HG02642 (cell line): ENCODE measurements around the gene LRRC8B.
"Not testable (repeated sequence)": the region's sequence is repeated elsewhere in the genome, so short reads cannot be mapped to it uniquely, and the experiment has no call there.

ENCODE experiments used
- ATAC-seq: cut with Tn5 transposase; IDR thresholded peaks from one replicate; pipeline ENCODE4 v1.9.1; 2021; ENCODE audit warnings: mild to moderate bottlenecking; ENCODE audit not compliant: unreplicated experiment, poor library complexity

The LRRC8B gene

GRCh38 chr1:89524369-89525168 is at the start of gene LRRC8B:
Gene LRRC8B (plus strand): TSS chr1:89524829. CDS start chr1:89582651, 57,822 bp downstream.
- ATAC-seq, result peak; percentile 92

- no peak for ATAC-seq
Observed at GRCh38 chr1:89475269-89475668, 49.4 kb upstream of the LRRC8B start.

GRCh38 chr1:89476072-89476471 is 48.6 kb upstream of the LRRC8B start:
- no peak for ATAC-seq

GRCh38 chr1:89483010-89483756 is 41.4 kb upstream of the LRRC8B start:
- ATAC-seq, result no peak

GRCh38 chr1:89483757-89484077 is 40.9 kb upstream of the LRRC8B start:
- ATAC-seq, result no peak

- no peak for ATAC-seq
Observed at GRCh38 chr1:89484092-89485038, 40.3 kb upstream of the LRRC8B start.

GRCh38 chr1:89487972-89488371 is 36.7 kb upstream of the LRRC8B start:
- ATAC-seq, result no peak

GRCh38 chr1:89489047-89489729 is 35.4 kb upstream of the LRRC8B start:
- no peak for ATAC-seq

- no peak for ATAC-seq
Observed at GRCh38 chr1:89490389-89490788, 34.2 kb upstream of the LRRC8B start.

GRCh38 chr1:89499320-89499719 is 25.3 kb upstream of the LRRC8B start:
- no peak for ATAC-seq

GRCh38 chr1:89502042-89502441 is 22.6 kb upstream of the LRRC8B start:
- no peak for ATAC-seq

GRCh38 chr1:89502895-89503294 is 21.7 kb upstream of the LRRC8B start:
- ATAC-seq, result no peak

- ATAC-seq, result no peak
Observed at GRCh38 chr1:89503690-89504089, 20.9 kb upstream of the LRRC8B start.

- not testable (repeated sequence) for ATAC-seq
Observed at GRCh38 chr1:89510061-89510460, 14.6 kb upstream of the LRRC8B start.

GRCh38 chr1:89512996-89513720 is 11.5 kb upstream of the LRRC8B start:
- ATAC-seq, result no peak

GRCh38 chr1:89516055-89516454 is 8.6 kb upstream of the LRRC8B start:
- no peak for ATAC-seq

GRCh38 chr1:89518221-89518631 is 6.4 kb upstream of the LRRC8B start:
- ATAC-seq, result no peak

- ATAC-seq, result peak; percentile 36
Observed at GRCh38 chr1:89519779-89520358, 4.8 kb upstream of the LRRC8B start.

GRCh38 chr1:89521977-89522376 is 2.7 kb upstream of the LRRC8B start:
- not testable (repeated sequence) for ATAC-seq
